Measurements from ENCODE around the gene METTL27. TPM values are rescaled to one million over a fixed set of nuclear protein-coding genes. Genes with fewer than 3 reads are reported as not detected.

The METTL27 gene
- total and polyA plus RNA-seq, 2 of the 8 experiments (the other 6 are each of a cell fraction or from before 2014, with no cell fraction given): 6.2 to 12.0 TPM

GRCh38 chr7:73871163-73872011 lies 29.1 kb upstream of the METTL27 start (continued):
- TF ChIP-seq E2F6 (IDR thresholded peaks at IDR 0.05) (no peak), EGR1 (IDR thresholded peaks at IDR 0.05; ENCODE audit: borderline replicate concordance, low read depth, low read length) (no peak), SIX5 (IDR thresholded peaks at IDR 0.05; ENCODE audit: low read depth, low read length) (no peak), KDM1A (IDR thresholded peaks at IDR 0.05; ENCODE audit: borderline replicate concordance, low read length) (no peak), SIN3A (conservative IDR thresholded peaks at IDR 0.05 in 1 of 2, IDR thresholded peaks at IDR 0.05 in 1 of 2; ENCODE audit: low read depth in 1 of 2, low read length in 2 of 2) (no peak), EP300 (IDR thresholded peaks at IDR 0.05; ENCODE audit: borderline replicate concordance in 1 of 2, low read depth in 2 of 2, low read length in 2 of 2) (no peak), BRCA1 (IDR thresholded peaks at IDR 0.05; ENCODE audit: low read depth, low read length) (no peak), NRF1 (IDR thresholded peaks at IDR 0.05; ENCODE audit: low read depth, low read length) (no peak)

All from H1 (cell line).